GM06990 (cell line): ENCODE results near the gene MLLT10.

ENCODE experiments used
- DNase-seq: peaks from one replicate; pipeline ENCODE4 v3.0.0-alpha.2; 2011; ENCODE audit not compliant: insufficient read length; ENCODE audit errors: extremely low read depth
- H3K27me3 ChIP-seq: replicated peaks from 2 replicates; pipeline ENCODE4 v1.6.0; 2011; ENCODE audit warnings: low read length; ENCODE audit not compliant: control insufficient read depth, insufficient read depth
- H3K36me3 ChIP-seq: 2 replicates; pipeline ENCODE4 v1.5.1; 2011; ENCODE audit warnings: low read length; ENCODE audit not compliant: control insufficient read depth, insufficient read depth
- H3K4me3 ChIP-seq: replicated peaks from 2 replicates; pipeline ENCODE4 v1.5.1; 2011; ENCODE audit warnings: low read depth, mild to moderate bottlenecking, control low read depth, low read length
- TF ChIP-seq, protein P1 (sequence below): IDR thresholded peaks from 2 replicates; pipeline ENCODE4 v1.5.1; 2011; ENCODE audit warnings: low read length, control low read depth, mild to moderate bottlenecking, inconsistent platforms; ENCODE audit not compliant: insufficient read depth, poor library complexity, severe bottlenecking

The MLLT10 gene

DNA sequence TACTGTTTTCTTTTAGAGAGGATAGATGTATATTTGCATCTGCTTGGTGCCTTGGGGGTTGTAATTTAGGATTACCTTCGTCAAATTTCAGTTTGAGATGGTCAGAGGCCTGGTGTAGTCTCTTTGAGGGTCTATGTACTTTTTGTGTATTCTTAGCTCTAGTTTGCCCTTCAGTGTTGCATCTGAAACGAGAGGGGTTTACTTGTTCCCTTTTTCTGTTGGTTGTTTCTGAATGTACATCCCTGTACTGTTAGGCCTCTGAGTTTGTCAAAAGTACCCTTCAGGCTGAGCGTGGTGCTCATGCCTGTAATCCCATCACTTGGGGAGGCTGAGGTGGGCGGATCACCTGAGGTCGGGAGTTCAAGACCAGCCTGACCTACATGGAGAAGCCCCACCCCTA is 60.0 kb downstream of the MLLT10 start:
- TF ChIP-seq, protein P1, sequence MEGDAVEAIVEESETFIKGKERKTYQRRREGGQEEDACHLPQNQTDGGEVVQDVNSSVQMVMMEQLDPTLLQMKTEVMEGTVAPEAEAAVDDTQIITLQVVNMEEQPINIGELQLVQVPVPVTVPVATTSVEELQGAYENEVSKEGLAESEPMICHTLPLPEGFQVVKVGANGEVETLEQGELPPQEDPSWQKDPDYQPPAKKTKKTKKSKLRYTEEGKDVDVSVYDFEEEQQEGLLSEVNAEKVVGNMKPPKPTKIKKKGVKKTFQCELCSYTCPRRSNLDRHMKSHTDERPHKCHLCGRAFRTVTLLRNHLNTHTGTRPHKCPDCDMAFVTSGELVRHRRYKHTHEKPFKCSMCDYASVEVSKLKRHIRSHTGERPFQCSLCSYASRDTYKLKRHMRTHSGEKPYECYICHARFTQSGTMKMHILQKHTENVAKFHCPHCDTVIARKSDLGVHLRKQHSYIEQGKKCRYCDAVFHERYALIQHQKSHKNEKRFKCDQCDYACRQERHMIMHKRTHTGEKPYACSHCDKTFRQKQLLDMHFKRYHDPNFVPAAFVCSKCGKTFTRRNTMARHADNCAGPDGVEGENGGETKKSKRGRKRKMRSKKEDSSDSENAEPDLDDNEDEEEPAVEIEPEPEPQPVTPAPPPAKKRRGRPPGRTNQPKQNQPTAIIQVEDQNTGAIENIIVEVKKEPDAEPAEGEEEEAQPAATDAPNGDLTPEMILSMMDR = no peak
- DNase-seq = no peak
- Histone ChIP-seq H3K4me3 (no peak overlapping the region), H3K36me3 (no peaks in the 10 kb centered on the region), H3K27me3 (no peaks in the 10 kb centered on the region)

DNA sequence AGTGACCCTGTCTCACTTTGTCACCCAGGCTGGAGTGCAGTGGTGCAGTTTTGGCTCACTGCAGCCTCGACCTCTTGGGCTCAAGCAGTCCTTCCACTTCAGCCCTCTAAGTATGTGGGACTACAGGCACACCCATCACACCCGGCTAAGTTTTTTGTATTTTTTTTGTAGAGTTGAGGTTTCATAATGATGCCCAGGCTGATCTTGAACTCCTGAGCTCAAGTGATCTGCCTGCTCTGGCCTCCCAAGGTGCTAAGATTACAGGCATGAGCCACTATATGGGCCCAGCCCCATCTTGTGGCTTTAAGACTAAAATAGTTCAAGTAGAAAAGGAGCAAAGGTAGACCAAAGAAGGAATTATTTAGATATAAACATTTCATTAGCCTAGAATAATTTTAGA is 65.5 kb downstream of the MLLT10 start:
- TF ChIP-seq, protein P1 = no peak
- Histone ChIP-seq H3K4me3 (no peak overlapping the region), H3K27me3 (no peaks in the 10 kb centered on the region), H3K36me3 (no peaks in the 10 kb centered on the region)
- DNase-seq = no peak

DNA sequence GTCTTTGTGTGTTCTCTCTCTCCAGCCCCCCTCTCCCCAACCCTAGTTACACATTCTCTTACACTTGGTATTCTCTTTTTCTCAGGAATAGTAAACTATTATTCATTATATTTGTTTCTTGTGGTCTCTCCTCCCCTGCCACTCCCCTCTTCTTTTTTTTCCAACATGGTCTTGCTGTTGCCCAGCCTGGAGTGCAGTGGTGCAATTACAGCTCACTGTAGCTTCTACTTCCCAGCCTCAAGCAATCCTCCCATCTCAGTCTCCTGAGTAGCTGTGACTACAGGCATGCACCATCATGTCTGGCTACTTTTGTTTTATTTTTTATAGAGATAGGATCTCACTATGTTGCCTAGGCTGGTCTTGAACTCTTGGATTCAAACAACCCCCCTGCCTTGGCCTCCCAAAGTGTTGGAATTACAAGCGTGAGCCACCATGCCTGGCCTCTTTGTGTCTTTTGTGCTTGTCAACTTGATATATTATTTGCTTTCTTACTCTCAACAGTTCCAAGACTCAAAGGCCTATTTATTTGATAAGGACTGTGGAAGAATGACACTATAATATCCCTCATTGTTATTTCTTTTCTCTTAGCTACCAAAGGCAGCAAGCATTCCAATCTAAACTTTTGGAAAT is 66.9 kb downstream of the MLLT10 start:
- H3K4me3 ChIP-seq = no peak overlapping the region
- no peaks in the 10 kb centered on the region for H3K36me3 ChIP-seq
- TF ChIP-seq, protein P1 = no peak
- no peak for DNase-seq
- H3K27me3 ChIP-seq = no peaks in the 10 kb centered on the region

DNA sequence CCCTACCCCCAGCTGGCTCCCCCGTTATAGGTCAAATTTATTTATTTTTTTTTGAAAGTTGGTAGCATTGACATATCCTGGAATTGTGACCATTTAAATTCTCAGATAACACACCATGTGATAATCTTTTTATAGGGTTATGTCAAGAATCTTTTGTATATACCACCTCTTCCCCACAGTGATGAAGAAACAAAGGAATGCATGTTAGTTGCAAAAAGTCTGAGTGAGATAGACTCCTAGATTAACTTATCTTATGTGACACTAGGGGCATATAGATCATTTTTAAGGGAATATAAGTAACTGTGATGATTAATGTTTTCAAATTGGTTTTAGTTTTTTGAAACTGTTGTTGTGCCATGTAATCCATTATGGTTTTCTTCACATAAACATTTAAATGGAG is 68.3 kb downstream of the MLLT10 start:
- H3K4me3 ChIP-seq = no peak overlapping the region
- TF ChIP-seq, protein P1 = no peak
- peaks cover 1% of the 10 kb centered on the region; the same call in 1 of the 2 replicates for H3K36me3 ChIP-seq
- H3K27me3 ChIP-seq = no peaks in the 10 kb centered on the region
- no peak for DNase-seq

DNA sequence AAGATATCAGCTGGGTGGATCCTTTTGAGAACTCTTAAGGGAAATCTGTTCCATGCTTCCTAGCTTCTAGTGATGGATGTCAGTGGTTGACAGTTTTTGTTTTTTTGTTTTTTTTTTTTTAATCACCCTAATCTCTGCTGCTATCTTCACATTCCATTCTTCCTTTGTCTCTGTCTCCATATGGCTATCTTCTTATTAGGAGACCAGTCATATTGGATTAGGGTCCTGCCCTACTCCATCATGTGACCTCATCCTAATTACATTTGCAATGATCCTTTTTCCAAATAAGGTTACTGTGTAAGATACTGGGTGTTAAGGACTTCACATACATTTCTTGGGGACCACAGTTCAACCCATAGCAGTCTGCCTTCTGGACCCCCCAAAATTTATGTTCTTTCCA is 69.7 kb downstream of the MLLT10 start:
- TF ChIP-seq, protein P1 = no peak
- H3K27me3 ChIP-seq = no peaks in the 10 kb centered on the region

DNA sequence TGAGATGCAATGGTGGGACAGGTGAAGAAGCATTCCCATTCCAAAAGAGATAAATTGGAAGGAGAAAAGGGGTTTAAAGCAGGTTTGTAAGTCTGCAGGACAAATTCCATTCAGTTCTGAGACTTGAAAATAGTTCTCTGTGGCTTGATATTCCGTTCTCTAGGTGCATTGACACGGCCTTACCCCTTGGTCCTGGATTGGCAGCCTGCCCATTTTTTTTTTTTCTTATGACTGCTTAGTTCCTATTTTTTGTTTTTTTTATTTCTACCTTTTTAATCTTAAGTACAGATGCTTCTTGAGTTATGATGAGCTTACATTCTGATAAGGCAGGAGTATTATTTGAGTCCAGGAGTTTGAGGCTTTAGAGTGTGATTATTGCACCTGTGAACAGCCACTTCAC is 70.6 kb downstream of the MLLT10 start:
- Histone ChIP-seq H3K4me3 (no peak overlapping the region), H3K27me3 (no peaks in the 10 kb centered on the region), H3K36me3 (peaks cover 1% of the 10 kb centered on the region; the same call in 1 of the 2 replicates)
- TF ChIP-seq, protein P1 = no peak
- DNase-seq = no peak

More for the DNA sequence above, 69.7 kb downstream of the MLLT10 start:
- no peak overlapping the region for H3K4me3 ChIP-seq
- H3K36me3 ChIP-seq = peaks cover 1% of the 10 kb centered on the region; the same call in 1 of the 2 replicates
- no peak for DNase-seq
